Testis (tissue), 3 donors: ENCODE results near the gene MGAT4C. TPM values are rescaled to one million over a fixed set of nuclear protein-coding genes. Genes with fewer than 3 reads are reported as not detected.

Source experiments
- DNase-seq: peaks from one replicate; pipeline ENCODE4 v3.0.0-alpha.2; 2019
- H3K27ac ChIP-seq, 2 donors: fragments of 200-600 bp; sonication (generic); one replicate each; pipeline ENCODE4 v1.5.1; 2019
- H3K27me3 ChIP-seq: fragments of 200-600 bp; sonication (generic); one replicate; pipeline ENCODE4 v1.5.1; 2019
- H3K36me3 ChIP-seq: fragments of 200-600 bp; sonication (generic); one replicate; pipeline ENCODE4 v1.5.1; 2017; ENCODE audit warnings: low read depth; ENCODE audit errors: missing control alignments
- H3K4me1 ChIP-seq: fragments of 200-600 bp; sonication (generic); one replicate; pipeline ENCODE4 v1.5.1; 2019
- H3K4me3 ChIP-seq, 2 donors: fragments of 200-600 bp; sonication (generic); one replicate each; pipeline ENCODE4 v1.5.1; 2017 to 2019
- H3K9me3 ChIP-seq: fragments of 200-600 bp; sonication (generic); one replicate; pipeline ENCODE4 v1.5.1; 2017
- CTCF ChIP-seq, 3 experiments: fragments of 450-650 bp in 2 of 3; fragments of 200-600 bp in 1 of 3; sonication (generic) in 1 of 3; IDR thresholded peaks; one replicate each; pipeline ENCODE4 v1.5.1; 2016 to 2019; ENCODE audit warnings: antibody characterized with exemption in 3 of 3, mild to moderate bottlenecking in 2 of 3, moderate library complexity in 1 of 3
- POLR2A ChIP-seq: fragments of 450-650 bp; IDR thresholded peaks from one replicate; pipeline ENCODE4 v1.6.1; 2017; ENCODE audit warnings: antibody characterized with exemption, mild to moderate bottlenecking, moderate library complexity
- WGBS, 2 donors: methylation state at CpG; one replicate each; pipeline ENCODE4 v1.1.5; 2018; 5-methylcytosine and 5-hydroxymethylcytosine counted together
- intact Hi-C: fragments of 100-400 bp; cut with DNase I; formaldehyde crosslinking; loops from one replicate; pipeline ENCODE4 v1.15.1; 2023; ENCODE audit warnings: low total_unique reads
- polyA plus RNA-seq: library from polyadenylated mRNA; stranded (reverse); fragments of 350-450 nt; fragmentation: Illumina TruSeq; extraction: RNeasy Lipid Tissue Mini Kit (QIAGEN cat#74804); gene quantifications from one replicate; pipeline ENCODE4 v1.2.3, GENCODE V29; 2014; ENCODE audit warnings: low read depth, low replicate concordance; ENCODE audit not compliant: insufficient read depth
- total RNA-seq, 2 donors: library from RNA; depleted of rRNA; stranded (reverse); fragments of >200 nt; gene quantifications; one replicate each; pipeline ENCODE4 v1.2.3, GENCODE V29; 2016

MGAT4C gene
- total and polyA plus RNA-seq, 3 donors from 2014 or later = 5.5 to 11.3 (median 7.4) TPM

GRCh38 chr12:85979641-85980040 is 276.6 kb downstream of the MGAT4C start:
- WGBS, 2 donors = 85 to 90% methylated on average over 4 of the region's 4 CpGs
- TF ChIP-seq POLR2A (no peak), CTCF (IDR thresholded peaks at IDR 0.05) (no peak)
- no peak for DNase-seq
- intact Hi-C loops = no loop called here
- no peaks in the 10 kb centered on the region for H3K9me3 ChIP-seq
- no peaks in the 10 kb centered on the region for H3K27me3 ChIP-seq
- no peaks in the 10 kb centered on the region for H3K36me3 ChIP-seq
- no peak overlapping the region for H3K4me3 ChIP-seq
- no peaks in the 10 kb centered on the region for H3K4me1 ChIP-seq
- H3K27ac ChIP-seq = no peak overlapping the region

GRCh38 chr12:85975716-85976115 is 280.5 kb downstream of the MGAT4C start:
- intact Hi-C loops = no loop called here
- TF ChIP-seq POLR2A (no peak), CTCF (IDR thresholded peaks at IDR 0.05) (no peak)

GRCh38 chr12:85971800-85972199 is 284.4 kb downstream of the MGAT4C start:
- no peak for DNase-seq
- TF ChIP-seq CTCF (IDR thresholded peaks at IDR 0.05) = no peak
- no peak for TF ChIP-seq POLR2A
- no peaks in the 10 kb centered on the region for H3K9me3 ChIP-seq
- H3K4me1 ChIP-seq = no peaks in the 10 kb centered on the region
- no peaks in the 10 kb centered on the region for H3K27me3 ChIP-seq
- no peaks in the 10 kb centered on the region for H3K36me3 ChIP-seq
- H3K4me3 ChIP-seq = no peak overlapping the region
- intact Hi-C loops = no loop called here
- H3K27ac ChIP-seq = no peak overlapping the region

More at GRCh38 chr12:85975716-85976115, 280.5 kb downstream of the MGAT4C start:
- H3K27me3 ChIP-seq = no peaks in the 10 kb centered on the region
- H3K36me3 ChIP-seq = no peaks in the 10 kb centered on the region
- no peak for DNase-seq
- no peaks in the 10 kb centered on the region for H3K4me1 ChIP-seq
- no peaks in the 10 kb centered on the region for H3K9me3 ChIP-seq
- no peak overlapping the region for H3K27ac ChIP-seq
- H3K4me3 ChIP-seq = no peak overlapping the region
- 74 to 90% methylated on average over 1 of the region's 1 CpG for WGBS, 2 donors

- Histone ChIP-seq H3K27me3 (no peaks in the 10 kb centered on the region), H3K9me3 (no peaks in the 10 kb centered on the region), H3K36me3 (no peaks in the 10 kb centered on the region), H3K4me1 (no peaks in the 10 kb centered on the region), H3K4me3 (no peak overlapping the region), H3K27ac (no peak overlapping the region)
- intact Hi-C loops = no loop called here
- TF ChIP-seq CTCF (IDR thresholded peaks at IDR 0.05) (no peak), POLR2A (no peak)
- WGBS, 2 donors = 55 to 77% methylated on average over 1 of the region's 1 CpG
- no peak for DNase-seq
Observed at GRCh38 chr12:85968606-85969005, 287.6 kb downstream of the MGAT4C start.

- Histone ChIP-seq H3K36me3 (no peaks in the 10 kb centered on the region), H3K4me3 (no peak overlapping the region), H3K9me3 (no peaks in the 10 kb centered on the region), H3K27me3 (no peaks in the 10 kb centered on the region), H3K27ac (no peak overlapping the region), H3K4me1 (no peaks in the 10 kb centered on the region)
- TF ChIP-seq CTCF (IDR thresholded peaks at IDR 0.05) = no peak
- no peak for TF ChIP-seq POLR2A
- intact Hi-C loops = no loop called here
- no peak for DNase-seq
Observed at GRCh38 chr12:85963326-85963725, 292.9 kb downstream of the MGAT4C start.
